Measurements from ENCODE around the gene CNOT6. TPM values are rescaled to one million over a fixed set of nuclear protein-coding genes. Genes with fewer than 3 reads are reported as not detected.
"Not testable (repeated sequence)": the region's sequence is repeated elsewhere in the genome, so short reads cannot be mapped to it uniquely, and the experiment has no call there.

CNOT6 gene
- total RNA-seq, 4 donors from 2014 or later, result 8.9 to 12.2 (median 11.2) TPM

DNA sequence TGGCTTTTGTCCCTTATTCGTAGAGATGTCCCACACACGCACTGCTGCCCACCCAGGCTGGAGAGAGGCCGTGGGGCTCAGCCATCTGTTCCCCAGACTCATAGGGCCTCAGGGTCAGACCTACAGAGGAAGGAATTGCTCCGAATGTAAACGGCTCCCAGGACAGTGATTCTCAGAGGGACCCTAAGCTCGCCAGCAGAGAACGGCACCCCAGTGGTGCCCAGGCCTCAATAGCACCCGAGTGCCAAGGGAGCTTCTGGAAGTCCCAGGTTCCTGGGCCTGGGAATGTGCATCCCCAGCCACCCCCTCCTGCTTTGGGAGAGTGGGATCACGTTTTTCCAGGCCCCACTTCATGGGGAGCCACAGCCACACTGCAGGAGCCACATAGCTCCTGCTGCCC is 32.9 kb upstream of the CNOT6 start:
- 74% methylated on average over 9 of the region's 9 CpGs for WGBS, 2 donors
- DNase-seq (ENCODE audit: low spot score in 2 of 2), result no peak
- intact Hi-C loops (cut with DNase I; ENCODE audit: low total_unique reads), result loop anchor here (10.0 kb wide), 1 partner anchor 167 kb away; the partner anchor contains the start of gene MAPK9
- no peak overlapping the region for H3K4me3 ChIP-seq (ENCODE audit: low read depth, poor library complexity, severe bottlenecking)
- no peak for TF ChIP-seq CTCF (IDR thresholded peaks at IDR 0.05)
- no peak for TF ChIP-seq POLR2A (IDR thresholded peaks at IDR 0.05)

GRCh38 chr5:180463216-180463900 is 30.8 kb upstream of the CNOT6 start:
- WGBS, 2 donors, result 57 to 67% methylated on average over 6 to 8 of the region's 8 CpGs
- intact Hi-C loops (cut with DNase I; ENCODE audit: low total_unique reads), result loop anchor here (10.0 kb wide), 1 partner anchor 169 kb away; the partner anchor contains the start of gene MAPK9
- DNase-seq (ENCODE audit: low spot score in 2 of 2), result peak in 1 of 2 donors; percentile 57
- H3K4me3 ChIP-seq (ENCODE audit: low read depth, poor library complexity, severe bottlenecking), result no peak overlapping the region
- TF ChIP-seq CTCF (IDR thresholded peaks at IDR 0.05), result no peak
- TF ChIP-seq POLR2A (IDR thresholded peaks at IDR 0.05), result no peak

- 81 to 89% methylated on average over 13 of the region's 13 CpGs for WGBS, 2 donors
- intact Hi-C loops (cut with DNase I; ENCODE audit: low total_unique reads), result loop anchor here (10.0 kb wide), 1 partner anchor 169 kb away; the partner anchor contains the start of gene MAPK9
- no peak overlapping the region for H3K4me3 ChIP-seq (ENCODE audit: low read depth, poor library complexity, severe bottlenecking)
- TF ChIP-seq POLR2A (IDR thresholded peaks at IDR 0.05), result no peak
- no peak for TF ChIP-seq CTCF (IDR thresholded peaks at IDR 0.05)
- peak in 1 of 2 donors; percentile 64 for DNase-seq (ENCODE audit: low spot score in 2 of 2)
Observed at GRCh38 chr5:180463916-180464602, 30.1 kb upstream of the CNOT6 start.

- intact Hi-C loops (cut with DNase I; ENCODE audit: low total_unique reads), result loop anchor here (10.0 kb wide), 1 partner anchor 170 kb away; the partner anchor contains the start of gene MAPK9
- TF ChIP-seq CTCF (IDR thresholded peaks at IDR 0.05), result no peak
- TF ChIP-seq POLR2A (IDR thresholded peaks at IDR 0.05), result no peak
- WGBS, 2 donors, result 55 to 61% methylated on average over 5 of the region's 5 CpGs
- H3K4me3 ChIP-seq (ENCODE audit: low read depth, poor library complexity, severe bottlenecking), result no peak overlapping the region
- peak in 1 of 2 donors; percentile 66 for DNase-seq (ENCODE audit: low spot score in 2 of 2)
Observed at GRCh38 chr5:180464603-180464970, 29.6 kb upstream of the CNOT6 start.

DNA sequence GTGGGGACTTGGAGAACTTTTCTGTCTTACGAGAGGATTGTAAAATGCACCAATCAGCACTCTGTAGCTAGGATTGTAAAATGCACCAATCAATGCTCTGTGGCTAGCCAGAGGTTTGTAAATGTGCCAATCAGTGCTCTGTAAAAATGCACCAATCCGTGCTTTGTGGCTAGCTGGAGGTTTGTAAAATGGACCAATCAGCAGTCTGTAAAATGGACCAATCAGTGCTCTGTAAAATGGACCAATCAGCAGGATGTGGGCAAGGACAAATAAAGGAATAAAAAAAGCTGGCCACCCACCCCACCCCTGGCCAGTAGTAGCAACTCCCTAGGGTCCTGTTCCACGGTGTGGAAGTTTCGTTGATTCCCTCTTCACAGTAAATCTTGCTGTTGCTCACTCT is 29.1 kb upstream of the CNOT6 start:
- intact Hi-C loops (cut with DNase I; ENCODE audit: low total_unique reads), result loop anchor here (10.0 kb wide), 1 partner anchor 170 kb away; the partner anchor contains the start of gene MAPK9
- not testable (repeated sequence) for H3K4me3 ChIP-seq (ENCODE audit: low read depth, poor library complexity, severe bottlenecking); DNase-seq (ENCODE audit: low spot score in 2 of 2)
- WGBS, 2 donors, result 90 to 95% methylated on average over 4 of the region's 4 CpGs

- TF ChIP-seq POLR2A (IDR thresholded peaks at IDR 0.05), result no peak
- TF ChIP-seq CTCF (IDR thresholded peaks at IDR 0.05), result no peak
- WGBS, 2 donors, result 72 to 75% methylated on average over 9 to 15 of the region's 15 CpGs
- no peak for DNase-seq (ENCODE audit: low spot score in 2 of 2)
- no peak overlapping the region for H3K4me3 ChIP-seq (ENCODE audit: low read depth, poor library complexity, severe bottlenecking)
- intact Hi-C loops (cut with DNase I; ENCODE audit: low total_unique reads), result loop anchor here (10.0 kb wide), 1 partner anchor 172 kb away; the partner anchor contains the start of gene MAPK9
Observed at GRCh38 chr5:180466316-180466715, 27.9 kb upstream of the CNOT6 start.

Measured in lower leg skin (tissue), 4 donors.